Ammon's horn (tissue), 1 donor: ENCODE measurements around the gene TNS1.
"Not testable (repeated sequence)": the region's sequence is repeated elsewhere in the genome, so short reads cannot be mapped to it uniquely, and the experiment has no call there.

ENCODE experiments used
- DNase-seq: peaks from one replicate; pipeline ENCODE4 v3.0.0-alpha.2; 2016; ENCODE audit warnings: low spot score

Gene TNS1

DNA sequence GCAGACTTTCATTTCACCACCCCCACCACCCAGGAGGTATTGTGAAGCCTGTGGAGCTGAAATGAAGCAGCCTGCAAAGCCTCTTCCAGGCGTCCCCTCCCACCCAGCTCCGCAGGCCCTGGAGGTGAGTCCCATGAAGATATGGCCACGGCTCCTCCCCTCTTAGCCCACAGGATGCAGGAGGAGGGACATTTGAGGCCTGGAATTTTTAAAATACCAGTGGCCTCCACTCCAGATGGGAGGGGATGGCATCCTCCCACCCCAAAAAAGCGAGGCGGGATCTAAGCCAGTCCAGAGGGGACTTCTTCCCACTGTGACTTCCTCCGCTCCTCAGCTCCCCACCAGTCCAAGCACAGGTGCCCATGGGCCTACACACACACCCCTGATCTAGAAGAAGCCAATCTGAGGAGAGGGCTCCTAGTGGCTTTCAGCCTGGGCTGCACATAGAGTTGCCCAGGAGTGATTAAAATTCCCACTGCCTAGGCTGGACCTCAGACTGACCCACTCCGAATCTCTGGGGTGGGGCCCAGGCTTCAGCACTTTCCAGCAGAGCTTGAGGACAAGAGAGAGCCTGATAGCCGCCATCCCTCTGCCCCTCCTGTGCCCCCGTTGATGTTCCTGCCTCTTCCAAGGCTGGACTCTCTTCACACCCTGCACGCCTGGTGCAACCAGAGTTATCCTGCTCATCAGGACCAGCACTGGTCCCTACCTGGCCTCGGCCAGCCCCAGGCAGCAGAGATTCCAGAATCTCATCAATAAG lies 206.9 kb downstream of the TNS1 start:
- no peak for DNase-seq

DNA sequence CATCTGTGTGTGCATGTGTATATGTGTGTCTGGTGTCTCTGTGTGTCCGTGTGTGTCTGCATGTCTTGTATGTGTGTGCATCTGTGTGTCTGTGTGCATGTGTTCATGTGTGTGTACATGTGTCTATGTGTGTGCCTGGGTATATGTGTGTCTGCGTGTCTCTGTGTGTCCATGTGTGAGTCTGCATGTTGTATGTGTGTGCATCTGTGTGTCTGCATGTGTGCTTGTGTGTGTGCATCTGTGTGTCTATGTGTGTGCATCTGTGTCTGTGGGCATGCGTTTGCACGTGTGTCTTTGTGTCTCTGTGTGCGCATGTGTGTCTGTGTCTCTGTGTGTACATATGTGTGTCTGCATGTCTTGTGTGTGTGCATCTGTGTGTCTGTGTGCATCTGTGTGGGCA lies 207.7 kb downstream of the TNS1 start:
- no peak for DNase-seq

- DNase-seq, result no peak
Measured at GRCh38 chr2:217794133-217794986, 208.4 kb downstream of the TNS1 start.

DNA sequence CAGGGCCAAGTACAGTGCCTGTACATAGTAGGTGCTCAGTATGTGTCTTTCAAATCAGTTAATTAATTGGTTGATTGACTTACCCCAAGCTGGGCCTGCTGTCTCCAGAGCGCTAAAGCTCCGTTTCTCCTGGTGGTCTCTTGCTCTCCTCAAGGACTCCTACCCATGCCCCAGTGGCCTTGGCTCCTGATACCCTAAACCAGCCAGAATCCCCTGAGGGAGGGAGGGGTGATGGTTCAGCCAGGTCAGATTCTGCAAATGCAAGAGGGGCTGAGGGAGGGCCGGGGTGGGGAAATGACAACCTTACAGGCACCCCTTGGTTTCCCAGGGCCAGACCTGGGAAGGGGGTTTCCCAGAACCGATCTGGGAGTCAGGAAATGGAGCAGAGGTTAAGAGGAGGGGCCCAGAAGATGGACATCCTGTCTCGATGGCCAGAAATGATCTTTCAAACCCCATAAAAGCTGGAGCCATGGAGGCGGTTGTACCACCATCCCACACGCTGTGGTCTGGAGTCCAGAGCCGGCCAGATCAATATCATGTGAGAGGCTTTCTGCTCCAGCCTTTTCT lies 209.1 kb downstream of the TNS1 start:
- no peak for DNase-seq

GRCh38 chr2:217792626-217793527 lies 209.9 kb downstream of the TNS1 start:
- no peak for DNase-seq

DNA sequence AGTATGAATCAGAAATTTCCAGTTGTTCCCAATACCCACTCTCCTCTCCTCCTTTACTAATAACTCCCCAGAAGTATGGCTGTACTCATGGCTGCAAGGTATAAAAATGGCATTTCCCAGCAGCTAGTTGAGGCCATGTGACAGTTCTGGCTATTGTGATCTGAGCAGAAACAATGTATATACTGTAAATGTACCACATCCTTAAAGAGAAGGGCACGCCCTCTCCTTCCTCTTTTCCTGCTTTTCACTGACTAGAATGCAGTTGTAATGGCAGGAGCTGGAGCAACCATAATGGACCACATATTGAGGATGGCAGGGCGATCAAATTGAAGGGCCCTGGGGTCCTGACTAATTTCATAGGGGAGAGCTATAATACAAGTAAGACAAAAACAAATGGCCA lies 211.2 kb downstream of the TNS1 start:
- no peak for DNase-seq

- DNase-seq, result peak; percentile 67
Measured at GRCh38 chr2:217790681-217791392, 212.0 kb downstream of the TNS1 start.

DNA sequence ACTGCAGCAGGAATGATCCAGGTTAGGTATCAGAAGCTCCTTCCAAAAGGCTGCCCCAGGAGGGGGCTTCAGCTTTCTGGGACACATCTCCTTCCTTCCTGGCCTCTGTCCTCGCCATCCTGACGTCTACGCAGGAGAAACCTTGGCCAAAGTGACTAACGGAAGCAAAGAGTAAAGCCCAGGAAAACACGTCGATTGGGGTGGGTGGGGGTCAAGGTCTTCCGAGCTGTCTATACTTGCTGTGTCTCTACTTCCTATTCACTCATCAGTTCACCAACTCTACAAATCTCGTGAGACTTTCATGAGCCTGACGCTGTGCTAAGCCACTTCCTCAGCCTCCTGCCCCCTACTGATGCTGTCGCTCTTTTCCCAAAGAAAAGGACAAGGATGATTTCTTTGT lies 212.6 kb downstream of the TNS1 start:
- no peak for DNase-seq

GRCh38 chr2:217789736-217790181 lies 213.0 kb downstream of the TNS1 start:
- DNase-seq, result no peak

GRCh38 chr2:217789003-217789735 lies 213.6 kb downstream of the TNS1 start:
- peak; percentile 83 for DNase-seq

GRCh38 chr2:217788669-217789002 lies 214.2 kb downstream of the TNS1 start:
- no peak for DNase-seq

GRCh38 chr2:217787160-217787877 lies 215.5 kb downstream of the TNS1 start:
- DNase-seq, result no peak

DNA sequence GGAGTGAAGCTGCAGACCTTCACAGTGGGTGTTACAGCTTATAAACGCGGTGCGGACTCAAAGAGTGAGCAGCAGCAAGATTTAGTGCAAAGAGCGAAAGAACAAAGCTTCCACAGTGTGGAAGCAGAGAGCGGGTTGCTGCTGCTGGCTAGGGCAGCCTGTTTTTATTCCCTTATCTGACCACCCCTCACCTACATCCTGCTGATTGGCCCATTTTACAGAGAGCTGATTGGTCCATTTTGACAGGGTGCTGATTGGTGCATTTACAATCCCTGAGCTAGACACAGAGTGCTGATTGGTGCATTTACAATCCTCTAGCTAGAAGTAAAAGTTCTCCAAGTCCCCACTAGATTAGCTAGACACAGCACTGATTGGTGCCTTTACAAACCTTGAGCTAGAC lies 216.2 kb downstream of the TNS1 start:
- DNase-seq, result not testable (repeated sequence)

DNA sequence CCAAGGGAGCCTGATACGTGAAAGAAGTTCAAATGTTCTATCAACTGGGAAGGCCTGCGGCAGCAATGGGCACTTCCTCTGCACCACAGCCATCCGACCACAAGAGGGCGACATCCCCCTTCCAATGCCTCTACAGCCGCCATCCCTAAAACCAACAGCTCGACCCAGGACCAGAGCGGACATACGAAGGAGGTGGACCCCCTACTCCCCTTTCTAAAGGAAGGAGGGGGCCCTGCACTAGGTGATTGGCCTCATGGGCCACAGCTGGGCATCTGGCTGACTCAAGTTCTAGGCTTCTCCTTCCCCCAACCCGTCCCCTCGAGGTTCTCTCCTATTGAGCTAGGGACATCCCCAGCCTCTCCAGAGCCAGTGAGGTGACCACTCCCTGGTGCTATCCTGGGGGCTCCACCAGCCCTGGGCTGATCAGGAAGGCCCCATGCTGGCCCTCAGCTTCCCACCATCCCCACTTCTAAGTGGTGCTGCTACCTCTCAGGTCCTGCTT lies 217.2 kb downstream of the TNS1 start:
- peak; percentile 91 for DNase-seq

GRCh38 chr2:217784996-217785543 lies 217.7 kb downstream of the TNS1 start:
- DNase-seq, result no peak

- DNase-seq, result no peak
Measured at GRCh38 chr2:217783243-217783642, 219.6 kb downstream of the TNS1 start.

GRCh38 chr2:217777906-217778305 lies 224.9 kb downstream of the TNS1 start:
- no peak for DNase-seq

GRCh38 chr2:217776631-217777030 lies 226.2 kb downstream of the TNS1 start:
- no peak for DNase-seq

DNA sequence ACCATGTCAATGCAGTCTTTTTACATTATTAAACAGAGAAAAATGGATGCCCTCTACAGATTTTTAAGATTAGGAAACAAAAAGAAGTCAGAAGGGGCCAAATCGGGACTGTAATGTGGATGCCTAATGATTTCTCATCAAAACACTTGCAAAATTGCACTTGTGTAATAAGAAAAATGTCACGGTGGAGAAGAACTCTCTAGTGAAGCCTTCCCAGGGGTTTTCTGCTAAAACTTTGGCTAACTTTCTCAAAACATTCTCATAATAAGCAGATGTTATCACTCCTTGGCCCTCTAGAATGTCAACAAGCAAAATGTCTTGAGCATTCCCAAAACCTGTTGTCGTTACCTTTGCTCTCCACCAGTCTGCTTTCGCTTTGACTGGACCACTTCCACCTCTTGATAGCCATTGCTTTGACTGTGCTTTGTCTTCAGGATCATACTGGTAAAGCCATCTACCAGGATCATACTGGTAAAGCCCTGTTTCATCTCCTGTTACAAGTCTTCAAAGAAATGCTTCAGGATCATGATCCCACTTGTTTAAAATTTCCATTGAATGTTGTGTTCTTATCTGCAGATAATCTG lies 226.8 kb downstream of the TNS1 start:
- DNase-seq, result no peak
